NCI-H2029 treated with DMSO at 0.1 percent for 48 hours (cell line): ENCODE measurements around the gene AP5Z1.

Experiments
- DNase-seq: peaks from one replicate; lab custom pipeline; 2025; lab: John Stamatoyannopoulos, UW

AP5Z1 gene

GRCh38 chr7:4803397-4804241 is 28.2 kb downstream of the AP5Z1 start:
- no peak for DNase-seq

GRCh38 chr7:4805110-4805983 is 29.9 kb downstream of the AP5Z1 start:
- no peak for DNase-seq

GRCh38 chr7:4805984-4806300 is 30.5 kb downstream of the AP5Z1 start:
- no peak for DNase-seq

- DNase-seq: no peak
Observed at GRCh38 chr7:4806983-4807597, 31.7 kb downstream of the AP5Z1 start.

- no peak for DNase-seq
Observed at GRCh38 chr7:4807598-4808016, 32.2 kb downstream of the AP5Z1 start.

- DNase-seq: no peak
Observed at GRCh38 chr7:4808026-4808425, 32.6 kb downstream of the AP5Z1 start.

- DNase-seq: no peak
Observed at GRCh38 chr7:4808565-4808964, 33.1 kb downstream of the AP5Z1 start.

GRCh38 chr7:4809091-4809591 is 33.7 kb downstream of the AP5Z1 start:
- DNase-seq: no peak

- DNase-seq: no peak
Observed at GRCh38 chr7:4809666-4810065, 34.2 kb downstream of the AP5Z1 start.

- DNase-seq: no peak
Observed at GRCh38 chr7:4814433-4814832, 39.0 kb downstream of the AP5Z1 start.

GRCh38 chr7:4815121-4815520 is 39.7 kb downstream of the AP5Z1 start:
- DNase-seq: no peak

- DNase-seq: no peak
Observed at GRCh38 chr7:4815609-4816418, 40.4 kb downstream of the AP5Z1 start.

GRCh38 chr7:4816419-4817080 is 41.1 kb downstream of the AP5Z1 start:
- no peak for DNase-seq

GRCh38 chr7:4817178-4817901 is 41.9 kb downstream of the AP5Z1 start:
- no peak for DNase-seq

GRCh38 chr7:4818000-4818794 is 42.8 kb downstream of the AP5Z1 start:
- no peak for DNase-seq

- no peak for DNase-seq
Observed at GRCh38 chr7:4819560-4820404, 44.4 kb downstream of the AP5Z1 start.

GRCh38 chr7:4820405-4820966 is 45.1 kb downstream of the AP5Z1 start:
- DNase-seq: no peak

- DNase-seq: no peak
Observed at GRCh38 chr7:4820967-4821471, 45.6 kb downstream of the AP5Z1 start.
